GM20431 (cell line): ENCODE results near the gene FAP.

Experiments
- in situ Hi-C: fragments of 300-500 bp; cut with MseI, MboI; formaldehyde crosslinking; loops from one replicate; pipeline ENCODE4 v1.15.0; 2020; ENCODE audit warnings: low sequenced_read_pairs; ENCODE audit not compliant: unreplicated experiment

FAP gene

GRCh38 chr2:162148956-162149355 lies 94.3 kb downstream of the FAP start:
- in situ Hi-C loops, result no loop called here

- in situ Hi-C loops, result no loop called here
These were observed 99.3 kb downstream of the FAP start for GRCh38 chr2:162143969-162144368.

- in situ Hi-C loops, result no loop called here
These were observed 104.9 kb downstream of the FAP start for GRCh38 chr2:162138310-162138709.

GRCh38 chr2:162127422-162127821 lies 115.8 kb downstream of the FAP start:
- in situ Hi-C loops, result loop anchor here (10.0 kb wide), 1 partner anchor 123 kb away; no protein-coding TSS in a partner anchor

DNA sequence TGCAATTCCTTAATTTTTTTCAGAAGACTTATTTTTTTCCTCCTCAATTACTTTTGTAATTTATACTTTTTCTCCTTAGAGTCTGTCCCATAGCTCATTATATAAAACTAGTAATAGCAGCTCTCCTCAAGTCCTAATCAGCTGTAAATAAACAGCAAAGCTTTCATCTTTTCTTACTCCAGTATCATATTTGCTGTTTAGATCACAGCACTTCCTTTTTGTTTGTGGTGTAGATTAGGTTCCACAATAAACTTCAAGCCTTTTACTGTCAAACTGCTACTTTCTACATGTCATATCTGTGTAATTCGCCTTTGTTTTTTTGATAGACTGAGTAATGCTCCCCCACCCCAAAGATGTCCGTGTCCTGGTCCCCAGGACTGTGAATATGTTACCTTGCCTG lies 116.7 kb downstream of the FAP start:
- in situ Hi-C loops, result loop anchor here (10.0 kb wide), 1 partner anchor 122 kb away; no protein-coding TSS in a partner anchor

- in situ Hi-C loops, result loop anchor here (10.0 kb wide), 1 partner anchor 121 kb away; no protein-coding TSS in a partner anchor
These were observed 117.1 kb downstream of the FAP start for GRCh38 chr2:162126111-162126519.

GRCh38 chr2:162125138-162125537 lies 118.1 kb downstream of the FAP start:
- in situ Hi-C loops, result loop anchor here (10.0 kb wide), 1 partner anchor 120 kb away; no protein-coding TSS in a partner anchor

DNA sequence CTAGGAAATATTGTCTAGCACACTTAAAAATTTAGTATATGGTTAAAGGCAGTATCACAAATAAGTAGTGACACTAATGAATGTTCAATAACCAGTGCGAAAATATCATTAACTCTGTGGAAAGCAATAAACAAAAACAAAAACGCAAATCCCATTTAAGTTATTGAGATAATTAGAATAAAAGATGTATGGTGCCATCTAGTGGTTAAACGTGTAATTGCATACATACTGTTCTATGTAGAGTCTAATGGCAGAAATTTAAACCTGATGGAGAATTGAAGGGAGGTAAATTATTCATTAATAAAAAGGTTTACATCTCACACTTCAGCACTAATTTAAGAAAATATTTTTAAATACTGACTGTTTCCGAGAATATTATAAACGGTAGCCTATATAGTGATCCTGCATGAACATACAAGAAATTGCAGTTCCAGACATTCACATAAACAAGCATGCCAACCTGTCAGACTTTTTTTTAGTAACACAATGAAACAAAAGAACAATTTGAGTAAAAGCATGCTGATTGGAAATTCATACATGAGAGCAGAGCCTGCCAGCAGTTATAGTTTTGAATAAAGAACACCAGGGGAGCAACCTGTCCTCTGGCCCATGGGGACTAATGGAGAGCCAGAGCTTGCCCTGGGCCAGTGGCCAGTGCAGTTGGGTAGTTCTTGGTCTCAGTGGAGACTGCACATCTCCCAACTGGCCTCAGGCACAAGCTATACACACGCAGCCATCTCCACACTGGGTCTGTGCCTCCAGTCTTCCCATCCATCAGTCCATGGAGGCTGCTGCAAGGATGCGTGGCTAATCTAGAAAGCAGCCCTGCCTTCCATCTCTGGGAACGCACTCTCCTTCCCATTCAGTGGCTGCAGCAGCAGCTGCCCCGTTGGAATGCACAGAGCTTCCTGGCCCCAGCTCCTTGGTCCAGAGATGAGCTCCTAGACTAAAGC lies 119.2 kb downstream of the FAP start:
- in situ Hi-C loops, result loop anchor here (10.0 to 25.0 kb wide), 2 partner anchors 119 to 537 kb away; no protein-coding TSS in a partner anchor
